HuH-7 (cell line): ENCODE results near the gene TECPR1.

ENCODE experiments used
- DNase-seq: peaks from one replicate; pipeline ENCODE4 v3.0.0; 2011; ENCODE audit warnings: low spot score

The TECPR1 gene

DNA sequence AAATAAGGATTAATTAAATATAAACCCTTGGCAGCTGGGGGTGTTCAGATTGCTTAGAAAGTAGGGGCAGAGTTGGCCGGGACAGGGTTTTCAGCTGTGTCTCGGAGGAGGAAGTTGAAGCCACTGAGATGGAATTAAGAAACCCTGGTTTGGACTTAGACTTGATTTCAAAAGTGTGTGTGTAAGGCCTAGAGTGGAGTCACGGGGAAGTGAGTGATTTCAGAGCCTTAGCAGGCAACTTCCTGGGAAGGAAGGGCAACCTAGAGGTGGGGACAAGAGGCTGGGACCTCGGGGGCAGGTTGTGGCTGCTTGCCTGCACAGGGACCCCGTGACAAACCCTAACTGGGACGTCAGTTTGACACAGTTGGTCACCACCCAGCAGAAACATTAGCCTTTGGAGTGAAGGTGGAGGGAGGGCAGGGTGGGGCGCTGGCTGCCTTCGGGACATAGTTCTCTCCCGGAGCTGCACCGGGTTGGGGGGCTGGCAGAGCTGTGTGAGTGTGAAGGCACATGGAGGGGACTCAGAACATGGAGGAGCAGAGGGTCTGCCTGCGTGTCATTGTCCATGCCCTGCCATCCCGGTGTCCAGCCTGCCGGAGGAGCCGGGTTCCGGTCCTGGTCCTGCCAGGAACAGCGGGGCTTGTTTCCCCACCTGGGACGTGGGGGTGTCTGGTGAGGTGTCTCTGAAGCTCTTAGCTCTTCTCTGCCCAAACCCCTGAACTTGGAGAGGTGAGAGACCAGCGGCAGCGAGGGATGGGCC lies 31.3 kb upstream of the TECPR1 start:
- DNase-seq = no peak

DNA sequence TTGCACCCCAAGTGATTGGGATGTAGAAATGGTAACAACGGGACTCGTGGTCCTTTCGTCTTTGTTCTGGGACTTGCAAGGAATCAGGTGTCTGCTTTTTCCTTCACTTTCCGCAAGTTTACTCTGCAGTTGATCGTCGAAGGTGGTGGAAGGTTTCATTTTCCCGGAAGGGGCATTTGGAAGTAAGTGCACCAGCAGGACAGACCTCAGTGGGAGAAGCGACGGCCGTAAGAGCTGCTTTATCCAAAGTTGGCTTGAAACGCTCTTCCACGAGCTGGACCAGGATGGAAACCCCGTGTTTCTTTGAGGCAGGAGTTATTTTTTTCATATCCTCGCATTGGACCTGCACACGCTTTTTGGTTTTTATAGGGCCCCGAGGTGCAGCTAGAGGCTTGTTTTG lies 30.7 kb upstream of the TECPR1 start:
- no peak for DNase-seq

DNA sequence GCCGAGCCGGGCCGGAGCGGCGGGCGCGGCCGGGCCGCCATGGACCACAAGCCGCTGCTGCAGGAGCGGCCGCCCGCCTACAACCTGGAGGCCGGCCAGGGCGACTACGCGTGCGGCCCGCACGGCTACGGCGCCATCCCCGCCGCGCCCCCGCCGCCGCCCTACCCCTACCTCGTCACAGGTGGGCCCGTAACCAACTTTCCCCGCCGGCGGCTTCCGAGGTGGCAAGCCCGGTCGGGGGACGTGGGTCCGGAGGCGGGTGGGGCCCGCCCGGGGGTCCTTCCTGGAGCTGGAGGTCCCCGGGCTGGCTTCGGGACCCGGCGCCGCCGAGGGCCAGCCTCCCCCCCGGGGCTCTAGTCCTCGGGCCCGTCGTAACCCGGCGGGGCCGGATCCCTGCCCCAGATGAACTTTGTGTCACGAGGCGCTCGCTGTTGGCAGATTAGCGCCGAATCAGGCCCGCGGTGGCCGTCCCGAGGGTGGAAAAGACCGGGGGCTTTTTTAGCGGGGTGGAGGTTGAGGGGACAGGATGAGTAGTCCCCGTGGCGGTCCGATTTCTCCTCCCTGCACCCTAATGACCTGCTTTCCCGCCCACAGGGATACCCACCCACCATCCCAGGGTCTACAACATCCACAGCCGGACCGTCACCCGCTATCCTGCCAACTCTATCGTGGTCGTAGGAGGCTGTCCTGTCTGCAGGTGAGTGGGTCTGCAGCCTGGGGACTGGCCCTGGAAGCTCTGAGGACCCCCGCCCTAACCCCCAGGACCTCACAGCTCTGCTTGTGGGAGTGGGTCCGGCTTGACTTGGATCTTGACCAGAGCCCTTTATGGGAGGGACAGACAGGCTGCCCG lies 29.9 kb upstream of the TECPR1 start:
- no peak for DNase-seq

- DNase-seq = peak; percentile 92
Observed at GRCh38 chr7:98280791-98281756, 29.0 kb upstream of the TECPR1 start, which contains the start of gene BRI3. Gene BRI3, plus strand, starts transcription at chr7:98281686. Its CDS starts 110 bp downstream, at chr7:98281796.

DNA sequence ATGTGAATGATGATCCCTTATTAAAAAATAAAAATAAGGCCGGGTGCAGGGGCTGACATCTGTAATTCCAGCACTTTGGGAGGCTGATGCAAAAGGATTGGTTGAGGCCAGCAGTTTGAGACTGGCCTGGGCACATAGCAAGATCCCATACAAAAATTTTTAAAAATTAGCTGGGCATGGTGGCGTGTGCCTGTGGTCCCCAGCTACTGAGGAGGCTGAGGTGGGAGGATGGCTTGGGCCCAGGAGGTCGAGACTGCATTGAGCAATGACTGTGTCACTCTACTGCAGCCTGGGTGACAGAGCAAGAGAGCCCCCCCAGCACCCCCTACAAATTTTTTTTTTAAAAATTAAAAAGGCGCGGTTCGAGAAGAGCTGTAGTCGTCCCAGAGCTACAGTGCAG lies 28.3 kb upstream of the TECPR1 start:
- no peak for DNase-seq

- no peak for DNase-seq
Observed at GRCh38 chr7:98278936-98279335, 26.9 kb upstream of the TECPR1 start.

- no peak for DNase-seq
Observed at GRCh38 chr7:98278408-98278807, 26.4 kb upstream of the TECPR1 start.

GRCh38 chr7:98276241-98276761 lies 24.3 kb upstream of the TECPR1 start:
- no peak for DNase-seq

DNA sequence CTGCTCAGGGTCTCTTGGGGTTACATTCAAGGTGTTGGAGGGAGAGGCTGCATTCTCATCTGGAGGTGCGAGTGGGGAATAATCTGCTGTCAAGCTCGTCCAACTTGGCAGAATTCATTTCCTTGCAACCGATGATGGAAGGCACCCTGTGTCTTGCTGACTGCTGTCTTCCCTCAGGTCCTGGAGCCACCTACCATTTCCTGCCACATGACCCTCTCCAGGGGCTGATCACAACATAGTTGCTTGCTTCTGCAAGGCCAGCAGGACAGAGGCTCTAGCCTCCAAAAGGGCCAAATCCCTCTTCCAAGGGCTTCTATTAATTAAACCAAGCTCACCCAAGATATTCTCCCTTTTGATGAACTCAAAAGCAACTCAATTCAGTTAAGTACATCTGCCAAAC lies 15.3 kb upstream of the TECPR1 start:
- DNase-seq = no peak

- DNase-seq = no peak
Observed at GRCh38 chr7:98266840-98267239, 14.8 kb upstream of the TECPR1 start.

DNA sequence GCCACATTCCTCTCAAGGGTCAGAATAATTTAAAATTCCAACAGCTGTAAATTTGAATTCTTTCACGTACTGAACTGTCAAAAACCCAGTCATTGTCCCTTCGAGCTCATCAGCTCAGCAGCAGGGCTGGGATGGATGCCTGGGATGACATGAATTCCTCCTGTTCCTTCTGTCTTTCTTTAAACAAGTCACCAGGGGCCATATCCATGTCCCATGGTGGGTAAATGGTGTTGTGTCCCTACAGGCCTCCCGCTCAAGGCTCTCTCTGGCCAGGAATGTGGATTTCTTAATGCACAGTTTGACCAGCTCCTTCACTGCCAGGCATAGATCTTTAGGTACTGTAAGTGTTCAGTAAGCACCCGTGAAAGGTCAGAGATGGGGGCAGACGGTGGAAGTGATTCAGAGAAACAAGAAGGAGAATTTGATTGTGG lies 13.8 kb upstream of the TECPR1 start:
- no peak for DNase-seq

- no peak for DNase-seq
Observed at GRCh38 chr7:98257701-98258100, 5.7 kb upstream of the TECPR1 start.

GRCh38 chr7:98256431-98256830 lies 4.4 kb upstream of the TECPR1 start:
- DNase-seq = no peak

DNA sequence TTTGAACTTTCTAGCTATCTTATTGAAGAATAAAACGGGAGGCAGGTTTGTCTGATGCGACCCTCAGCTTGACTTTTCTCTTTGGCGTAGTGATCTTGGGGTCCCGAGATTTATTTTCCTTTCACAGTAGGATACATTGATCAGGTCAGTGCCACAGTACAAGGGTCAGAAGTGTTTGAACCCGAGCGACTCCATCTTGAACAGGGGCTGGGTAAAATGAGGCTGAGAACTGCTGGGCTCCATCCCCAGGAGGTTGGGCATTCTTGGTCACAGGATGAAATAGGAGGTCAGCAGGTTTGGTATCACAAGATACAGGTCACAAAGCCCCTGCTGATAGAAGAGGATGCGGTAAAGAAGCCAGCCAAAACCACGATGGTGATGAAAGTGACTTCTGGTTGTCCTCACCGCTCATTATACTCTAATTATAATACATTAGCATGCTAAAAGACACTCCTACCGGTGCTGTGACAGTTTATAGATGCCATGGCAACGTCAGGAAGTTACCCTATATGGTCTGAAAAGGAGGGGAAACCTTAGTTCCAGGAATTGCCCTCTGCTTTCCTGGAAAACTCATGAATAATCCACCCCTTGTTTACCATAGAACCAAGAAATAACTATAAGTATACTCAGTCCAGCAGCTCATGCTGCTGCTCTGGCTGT lies 3.0 kb upstream of the TECPR1 start:
- no peak for DNase-seq

- no peak for DNase-seq
Observed at GRCh38 chr7:98254516-98254915, 2.5 kb upstream of the TECPR1 start.

GRCh38 chr7:98252425-98253054 lies 508 bp upstream of the TECPR1 start:
- no peak for DNase-seq

GRCh38 chr7:98251231-98251600 lies 816 bp downstream of the TECPR1 start:
- DNase-seq = no peak

- no peak for DNase-seq
Observed at GRCh38 chr7:98250789-98251188, 1.2 kb downstream of the TECPR1 start.

GRCh38 chr7:98249106-98249505 lies 2.9 kb downstream of the TECPR1 start:
- no peak for DNase-seq

DNA sequence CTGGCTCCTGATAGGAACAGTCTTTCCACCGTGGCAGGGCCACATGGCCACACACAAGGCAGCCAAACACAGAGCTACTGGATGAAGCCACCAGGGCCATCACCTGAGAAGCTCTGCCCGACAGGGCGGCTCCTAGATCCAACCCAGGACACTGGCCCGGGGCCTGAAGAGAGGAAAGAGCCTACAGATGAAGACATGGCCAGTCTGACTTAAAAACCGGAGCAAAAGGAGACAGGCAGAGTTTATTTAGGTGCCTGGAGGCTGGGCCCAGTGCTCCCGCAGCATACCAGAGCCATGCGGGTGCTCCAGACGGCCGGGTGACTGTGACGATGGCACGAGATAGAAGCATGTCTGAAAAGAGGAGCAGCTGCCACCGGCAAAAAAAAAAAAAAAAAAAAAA lies 3.9 kb downstream of the TECPR1 start:
- DNase-seq = no peak

DNA sequence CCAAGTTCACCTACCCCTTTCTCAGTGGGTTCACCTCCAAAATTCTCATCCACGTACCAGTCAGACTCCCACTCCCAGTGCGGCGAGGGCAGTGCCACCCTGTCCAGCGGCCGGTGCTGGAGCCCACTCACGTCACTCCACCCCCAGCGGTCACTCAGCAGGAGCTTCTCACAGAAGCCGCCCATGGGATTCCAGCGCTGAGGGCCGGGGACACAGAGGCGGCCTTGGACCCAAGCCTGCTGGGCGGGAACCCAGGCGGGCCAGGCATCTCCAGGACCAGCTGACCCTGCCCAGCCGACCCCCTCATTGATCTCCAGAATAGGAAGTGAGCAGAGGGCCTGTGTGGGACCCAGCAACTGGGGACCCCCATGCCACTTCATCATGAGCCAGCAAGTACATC lies 7.2 kb downstream of the TECPR1 start:
- DNase-seq = no peak
